ENCODE measurements around the gene GPR34.
"Not testable (repeated sequence)": the region's sequence is repeated elsewhere in the genome, so short reads cannot be mapped to it uniquely, and the experiment has no call there.

GPR34 gene, protein sequence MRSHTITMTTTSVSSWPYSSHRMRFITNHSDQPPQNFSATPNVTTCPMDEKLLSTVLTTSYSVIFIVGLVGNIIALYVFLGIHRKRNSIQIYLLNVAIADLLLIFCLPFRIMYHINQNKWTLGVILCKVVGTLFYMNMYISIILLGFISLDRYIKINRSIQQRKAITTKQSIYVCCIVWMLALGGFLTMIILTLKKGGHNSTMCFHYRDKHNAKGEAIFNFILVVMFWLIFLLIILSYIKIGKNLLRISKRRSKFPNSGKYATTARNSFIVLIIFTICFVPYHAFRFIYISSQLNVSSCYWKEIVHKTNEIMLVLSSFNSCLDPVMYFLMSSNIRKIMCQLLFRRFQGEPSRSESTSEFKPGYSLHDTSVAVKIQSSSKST

DNA sequence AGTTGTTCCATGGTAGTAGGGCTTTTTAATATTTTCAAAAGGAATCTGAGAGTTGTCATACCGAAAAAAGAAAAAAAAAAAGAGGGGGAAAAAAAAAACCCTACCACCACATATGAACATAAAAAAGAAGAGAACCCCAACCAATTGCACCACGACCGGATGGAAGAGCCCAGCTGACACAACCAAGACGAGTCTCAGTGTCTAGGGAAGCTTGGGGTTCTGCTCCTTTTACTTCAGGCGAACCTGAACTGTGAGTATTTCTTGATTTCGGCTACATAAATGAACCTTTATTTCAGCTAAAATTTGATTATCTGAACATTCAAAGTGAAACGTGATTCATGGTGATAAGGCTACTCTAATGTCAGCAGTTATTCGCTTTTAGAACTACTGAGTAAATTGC is at the start of gene GPR34:
GPR34 (plus strand) TSS at position 139 of the 400 bp plus-strand sequence. CDS start 6,661 bp downstream, outside the sequence.
- Mint-ChIP-seq H3K4me1 (peaks cover 15% of the 10 kb centered on the region), H3K36me3 (no peaks in the 10 kb centered on the region), H3K27me3 (no peaks in the 10 kb centered on the region), H3K27ac (peak within 1 kb of the TSS; percentile 23), H3K9me3 (no peaks in the 10 kb centered on the region), H3K4me3 (no peak within 1 kb of the TSS)

- not testable (repeated sequence) for H3K4me3 Mint-ChIP-seq, H3K9me3 Mint-ChIP-seq, H3K4me1 Mint-ChIP-seq, H3K27ac Mint-ChIP-seq, H3K27me3 Mint-ChIP-seq
- peaks cover 20% of the 10 kb centered on the region for H3K36me3 Mint-ChIP-seq
Observed at GRCh38 chrX:41646201-41646600, 42.6 kb upstream of the GPR34 start.

- Mint-ChIP-seq H3K27me3 (no peaks in the 10 kb centered on the region), H3K9me3 (peaks cover 4% of the 10 kb centered on the region), H3K36me3 (peaks cover 46% of the 10 kb centered on the region), H3K27ac (no peak overlapping the region), H3K4me3 (no peak overlapping the region), H3K4me1 (no peaks in the 10 kb centered on the region)
Observed at GRCh38 chrX:41653125-41653524, 35.6 kb upstream of the GPR34 start.

GRCh38 chrX:41655101-41655500 is 33.7 kb upstream of the GPR34 start:
- Mint-ChIP-seq H3K36me3 (peaks cover 46% of the 10 kb centered on the region), H3K27me3 (no peaks in the 10 kb centered on the region), H3K4me3 (no peak overlapping the region), H3K4me1 (no peaks in the 10 kb centered on the region), H3K9me3 (peaks cover 4% of the 10 kb centered on the region), H3K27ac (no peak overlapping the region)

- Mint-ChIP-seq H3K4me1 (no peaks in the 10 kb centered on the region), H3K4me3 (no peak overlapping the region), H3K27ac (no peak overlapping the region), H3K9me3 (peaks cover 4% of the 10 kb centered on the region), H3K36me3 (peaks cover 43% of the 10 kb centered on the region), H3K27me3 (no peaks in the 10 kb centered on the region)
Observed at GRCh38 chrX:41655631-41656030, 33.1 kb upstream of the GPR34 start.

DNA sequence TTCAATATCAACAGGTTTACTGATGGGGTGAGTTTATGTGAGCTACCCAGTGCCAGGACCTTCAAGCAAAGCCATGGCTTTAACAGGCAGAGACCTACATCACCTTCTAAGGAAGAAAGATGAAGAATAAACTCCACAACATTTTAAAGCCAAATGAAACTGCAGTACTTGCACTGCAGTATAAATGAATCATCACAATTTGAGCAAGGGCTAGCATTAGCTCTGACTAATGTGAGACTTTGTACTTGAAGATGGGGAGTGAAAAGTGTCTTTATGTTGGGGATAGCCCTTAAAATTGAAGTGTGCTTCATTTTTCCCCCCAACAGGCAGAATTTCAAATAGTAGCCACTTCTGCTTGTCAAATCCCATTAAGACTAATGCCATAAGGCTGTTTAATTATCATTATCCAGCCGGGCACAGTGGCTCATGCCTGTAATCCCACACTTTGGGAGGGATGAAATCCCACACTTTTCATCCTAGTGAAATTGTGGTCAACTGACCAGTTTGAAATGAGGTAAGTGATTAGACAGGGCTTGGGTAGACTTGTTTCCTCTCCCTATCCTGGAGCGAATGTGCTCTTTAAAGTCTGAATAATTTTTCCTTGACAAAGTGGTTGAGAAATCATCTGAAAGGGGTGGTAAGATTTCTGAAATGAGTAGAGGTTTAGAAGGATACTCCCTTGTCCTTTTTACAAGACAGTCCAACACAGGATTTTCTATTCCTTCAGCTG is 27.2 kb upstream of the GPR34 start:
- Mint-ChIP-seq H3K4me1 (peaks cover 10% of the 10 kb centered on the region), H3K27me3 (no peaks in the 10 kb centered on the region), H3K4me3 (no peak overlapping the region), H3K27ac (no peak overlapping the region), H3K9me3 (no peaks in the 10 kb centered on the region), H3K36me3 (peaks cover 21% of the 10 kb centered on the region)

- no peaks in the 10 kb centered on the region for H3K27me3 Mint-ChIP-seq
- peaks cover 27% of the 10 kb centered on the region for H3K4me1 Mint-ChIP-seq
- H3K4me3 Mint-ChIP-seq, result no peak overlapping the region
- H3K36me3 Mint-ChIP-seq, result peaks cover 8% of the 10 kb centered on the region
- H3K27ac Mint-ChIP-seq, result no peak overlapping the region
- H3K9me3 Mint-ChIP-seq, result no peaks in the 10 kb centered on the region
Observed at GRCh38 chrX:41664375-41664901, 24.3 kb upstream of the GPR34 start.

- H3K4me1 Mint-ChIP-seq, result peaks cover 28% of the 10 kb centered on the region
- no peak overlapping the region for H3K27ac Mint-ChIP-seq
- H3K9me3 Mint-ChIP-seq, result no peaks in the 10 kb centered on the region
- H3K36me3 Mint-ChIP-seq, result peaks cover 8% of the 10 kb centered on the region
- no peak overlapping the region for H3K4me3 Mint-ChIP-seq
- no peaks in the 10 kb centered on the region for H3K27me3 Mint-ChIP-seq
Observed at GRCh38 chrX:41664908-41665307, 23.9 kb upstream of the GPR34 start.

GRCh38 chrX:41665686-41666085 is 23.1 kb upstream of the GPR34 start:
- Mint-ChIP-seq H3K27ac (peak overlapping the region; percentile 53), H3K36me3 (peaks cover 8% of the 10 kb centered on the region), H3K4me1 (peaks cover 30% of the 10 kb centered on the region), H3K9me3 (no peaks in the 10 kb centered on the region), H3K4me3 (peak overlapping the region; percentile 45), H3K27me3 (no peaks in the 10 kb centered on the region)

- Mint-ChIP-seq H3K4me1 (peaks cover 30% of the 10 kb centered on the region), H3K36me3 (peaks cover 6% of the 10 kb centered on the region), H3K4me3 (peak overlapping the region; percentile 36), H3K27me3 (no peaks in the 10 kb centered on the region), H3K27ac (no peak overlapping the region), H3K9me3 (no peaks in the 10 kb centered on the region)
Observed at GRCh38 chrX:41666251-41666650, 22.5 kb upstream of the GPR34 start.

- Mint-ChIP-seq H3K27ac (no peak overlapping the region), H3K36me3 (peaks cover 9% of the 10 kb centered on the region), H3K4me1 (peaks cover 30% of the 10 kb centered on the region), H3K27me3 (no peaks in the 10 kb centered on the region), H3K4me3 (peak overlapping the region; percentile 19), H3K9me3 (no peaks in the 10 kb centered on the region)
Observed at GRCh38 chrX:41667631-41668030, 21.1 kb upstream of the GPR34 start.

GRCh38 chrX:41670112-41670511 is 18.7 kb upstream of the GPR34 start:
- peaks cover 11% of the 10 kb centered on the region for H3K36me3 Mint-ChIP-seq
- H3K9me3 Mint-ChIP-seq, result no peaks in the 10 kb centered on the region
- H3K27ac Mint-ChIP-seq, result no peak overlapping the region
- H3K27me3 Mint-ChIP-seq, result no peaks in the 10 kb centered on the region
- peaks cover 30% of the 10 kb centered on the region for H3K4me1 Mint-ChIP-seq
- H3K4me3 Mint-ChIP-seq, result no peak overlapping the region

DNA sequence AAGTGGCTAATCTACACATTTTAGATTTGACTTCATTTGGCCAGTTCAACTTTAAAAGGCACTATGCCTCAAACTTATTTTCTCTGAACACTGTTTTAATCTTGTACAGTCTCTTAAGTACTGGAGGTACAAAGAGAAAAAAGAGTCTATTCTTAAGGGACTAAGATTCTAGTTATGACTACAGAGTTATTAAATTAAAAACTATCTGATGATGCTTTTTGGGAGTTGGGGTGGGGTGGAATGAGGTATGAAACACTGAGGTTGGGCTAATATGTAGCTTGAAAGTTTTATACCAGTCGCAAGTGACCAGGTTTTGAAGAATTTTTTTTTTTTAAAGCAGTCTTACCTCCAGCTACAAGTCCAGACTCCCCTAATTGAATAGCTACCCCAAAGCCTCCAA is 17.7 kb upstream of the GPR34 start:
- no peak overlapping the region for H3K27ac Mint-ChIP-seq
- H3K4me3 Mint-ChIP-seq, result no peak overlapping the region
- peaks cover 24% of the 10 kb centered on the region for H3K4me1 Mint-ChIP-seq
- peaks cover 8% of the 10 kb centered on the region for H3K36me3 Mint-ChIP-seq
- no peaks in the 10 kb centered on the region for H3K27me3 Mint-ChIP-seq
- H3K9me3 Mint-ChIP-seq, result no peaks in the 10 kb centered on the region

- Mint-ChIP-seq H3K36me3 (peaks cover 14% of the 10 kb centered on the region), H3K9me3 (no peaks in the 10 kb centered on the region), H3K27me3 (no peaks in the 10 kb centered on the region), H3K4me1 (peaks cover 11% of the 10 kb centered on the region), H3K27ac (no peak overlapping the region), H3K4me3 (no peak overlapping the region)
Observed at GRCh38 chrX:41672643-41673042, 16.1 kb upstream of the GPR34 start.

DNA sequence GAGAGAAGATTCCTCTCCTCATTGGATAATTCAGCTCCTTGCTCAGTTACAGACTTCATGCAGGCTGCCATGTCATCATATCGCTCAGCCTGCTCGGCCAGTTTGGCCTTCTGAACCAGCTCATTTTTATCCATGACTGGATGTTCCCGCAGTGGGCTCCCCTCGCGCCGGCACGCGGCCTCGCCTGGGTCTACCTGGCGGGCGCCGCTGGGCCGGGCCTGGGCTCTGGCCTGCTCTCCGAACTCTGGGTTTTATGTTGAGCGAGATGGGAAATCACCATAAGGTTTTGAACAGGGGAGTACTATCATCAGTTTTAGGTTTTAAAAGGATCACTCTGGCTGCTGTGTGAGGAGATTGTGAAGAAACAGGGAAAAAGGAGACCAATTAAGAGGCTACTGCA is 12.4 kb upstream of the GPR34 start:
- not testable (repeated sequence) for H3K9me3 Mint-ChIP-seq, H3K4me1 Mint-ChIP-seq, H3K4me3 Mint-ChIP-seq, H3K27ac Mint-ChIP-seq, H3K27me3 Mint-ChIP-seq
- H3K36me3 Mint-ChIP-seq, result peaks cover 15% of the 10 kb centered on the region

Data from activated naive CD4-positive, alpha-beta T cell treated with anti-CD3 and anti-CD28 coated beads, Interleukin-2, amount 50 U/mL, for 24 hours (primary cell).